AG09319 (cell line): ENCODE results near the gene ZSCAN2.
"Not testable (repeated sequence)": the region's sequence is repeated elsewhere in the genome, so short reads cannot be mapped to it uniquely, and the experiment has no call there.

Experiments
- DNase-seq: peaks from one replicate; pipeline ENCODE4 v3.0.0-alpha.2; 2010; ENCODE audit warnings: low read depth; ENCODE audit errors: extremely low read depth
- TF ChIP-seq, protein P1 (sequence below): IDR thresholded peaks from 2 replicates; pipeline ENCODE4 v1.5.1; 2011; ENCODE audit warnings: low read depth, mild to moderate bottlenecking, inconsistent platforms, low read length, moderate library complexity

Gene ZSCAN2

DNA sequence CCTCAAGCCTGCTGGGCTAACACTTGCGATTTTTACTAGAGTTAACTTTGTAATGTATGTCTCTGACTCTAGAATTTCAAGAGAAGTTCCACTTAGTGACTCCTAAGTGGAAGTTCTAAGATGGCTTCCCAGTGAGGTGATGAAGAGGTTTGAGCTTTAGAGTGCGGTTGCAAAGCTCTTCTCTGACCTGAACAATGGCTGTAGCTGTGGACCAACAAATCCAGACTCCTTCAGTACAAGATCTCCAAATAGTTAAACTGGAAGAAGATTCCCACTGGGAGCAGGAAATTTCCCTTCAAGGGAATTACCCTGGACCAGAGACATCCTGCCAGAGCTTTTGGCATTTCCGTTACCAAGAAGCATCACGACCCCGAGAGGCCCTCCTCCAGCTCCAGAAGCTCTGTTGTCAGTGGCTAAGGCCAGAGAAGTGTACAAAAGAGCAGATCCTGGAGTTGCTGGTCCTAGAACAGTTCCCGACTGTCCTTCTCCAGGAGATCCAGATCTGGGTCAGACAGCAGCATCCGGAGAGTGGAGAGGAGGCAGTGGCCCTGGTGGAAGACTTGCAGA lies 31.0 kb downstream of the ZSCAN2 start:
- no peak for DNase-seq
- TF ChIP-seq, protein P1, sequence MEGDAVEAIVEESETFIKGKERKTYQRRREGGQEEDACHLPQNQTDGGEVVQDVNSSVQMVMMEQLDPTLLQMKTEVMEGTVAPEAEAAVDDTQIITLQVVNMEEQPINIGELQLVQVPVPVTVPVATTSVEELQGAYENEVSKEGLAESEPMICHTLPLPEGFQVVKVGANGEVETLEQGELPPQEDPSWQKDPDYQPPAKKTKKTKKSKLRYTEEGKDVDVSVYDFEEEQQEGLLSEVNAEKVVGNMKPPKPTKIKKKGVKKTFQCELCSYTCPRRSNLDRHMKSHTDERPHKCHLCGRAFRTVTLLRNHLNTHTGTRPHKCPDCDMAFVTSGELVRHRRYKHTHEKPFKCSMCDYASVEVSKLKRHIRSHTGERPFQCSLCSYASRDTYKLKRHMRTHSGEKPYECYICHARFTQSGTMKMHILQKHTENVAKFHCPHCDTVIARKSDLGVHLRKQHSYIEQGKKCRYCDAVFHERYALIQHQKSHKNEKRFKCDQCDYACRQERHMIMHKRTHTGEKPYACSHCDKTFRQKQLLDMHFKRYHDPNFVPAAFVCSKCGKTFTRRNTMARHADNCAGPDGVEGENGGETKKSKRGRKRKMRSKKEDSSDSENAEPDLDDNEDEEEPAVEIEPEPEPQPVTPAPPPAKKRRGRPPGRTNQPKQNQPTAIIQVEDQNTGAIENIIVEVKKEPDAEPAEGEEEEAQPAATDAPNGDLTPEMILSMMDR, result no peak

- peak; percentile 35 for DNase-seq
- TF ChIP-seq, protein P1, result no peak
These were observed 32.8 kb downstream of the ZSCAN2 start for GRCh38 chr15:84633311-84634227.

GRCh38 chr15:84634228-84634837 lies 33.5 kb downstream of the ZSCAN2 start:
- TF ChIP-seq, protein P1, result no peak
- no peak for DNase-seq

DNA sequence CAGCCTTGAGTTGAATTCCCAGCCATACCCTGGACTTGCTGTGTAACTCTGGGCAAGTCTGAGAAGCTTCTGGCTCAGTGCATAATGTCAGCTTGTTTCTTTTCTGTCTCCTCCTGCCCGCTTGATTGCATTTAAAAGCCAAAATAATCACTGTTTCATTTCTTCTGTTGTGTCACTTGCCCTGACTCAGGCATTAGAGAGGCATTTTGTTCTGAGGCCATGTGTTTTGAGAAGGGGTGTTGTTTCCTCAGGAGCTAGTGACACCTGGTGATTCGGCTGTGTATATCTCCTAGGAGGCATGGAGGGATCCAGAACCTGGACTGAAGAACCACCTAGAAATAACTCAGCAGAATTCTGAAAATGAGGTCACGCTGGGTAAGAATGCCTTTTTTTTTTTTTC lies 37.3 kb downstream of the ZSCAN2 start:
- TF ChIP-seq, protein P1, result no peak
- no peak for DNase-seq

DNA sequence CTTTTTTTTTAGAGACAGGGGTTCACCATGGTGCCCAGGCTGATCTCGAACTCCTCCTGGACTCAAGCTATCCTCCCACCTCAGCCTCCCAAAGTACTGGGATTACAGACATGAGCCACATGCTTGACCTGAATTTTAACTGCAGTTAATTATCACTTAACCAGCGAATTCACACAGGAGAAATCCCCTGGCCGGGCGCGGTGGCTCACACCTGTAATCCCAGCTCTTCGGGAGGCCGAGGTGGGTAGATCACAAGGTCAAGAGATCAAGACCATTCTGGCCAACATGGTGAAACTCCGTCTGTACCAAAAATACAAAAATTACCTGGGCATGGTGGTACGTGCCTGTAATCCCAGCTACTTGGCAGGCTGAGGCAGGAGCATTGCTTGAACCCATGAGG lies 41.1 kb downstream of the ZSCAN2 start:
- not testable (repeated sequence) for DNase-seq

DNA sequence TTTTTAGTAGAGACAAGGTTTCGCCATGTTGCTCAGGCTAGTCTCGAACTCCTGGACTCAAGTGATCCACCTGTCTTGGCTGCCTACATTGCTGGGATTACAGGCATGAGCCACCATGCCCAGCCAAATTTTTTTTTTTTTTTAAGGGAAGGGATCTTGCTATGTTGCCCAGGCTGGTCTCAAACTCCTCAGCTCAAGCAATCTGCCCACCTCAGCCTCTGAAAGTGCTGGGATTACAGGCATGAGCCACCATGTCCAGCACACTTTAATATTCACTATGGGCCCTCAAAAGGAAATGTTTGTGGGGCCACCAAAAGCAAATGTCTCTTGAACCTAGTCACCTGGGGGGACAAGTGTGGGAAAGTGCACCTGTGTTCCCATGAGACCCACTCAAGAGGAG lies 41.8 kb downstream of the ZSCAN2 start:
- not testable (repeated sequence) for DNase-seq

DNA sequence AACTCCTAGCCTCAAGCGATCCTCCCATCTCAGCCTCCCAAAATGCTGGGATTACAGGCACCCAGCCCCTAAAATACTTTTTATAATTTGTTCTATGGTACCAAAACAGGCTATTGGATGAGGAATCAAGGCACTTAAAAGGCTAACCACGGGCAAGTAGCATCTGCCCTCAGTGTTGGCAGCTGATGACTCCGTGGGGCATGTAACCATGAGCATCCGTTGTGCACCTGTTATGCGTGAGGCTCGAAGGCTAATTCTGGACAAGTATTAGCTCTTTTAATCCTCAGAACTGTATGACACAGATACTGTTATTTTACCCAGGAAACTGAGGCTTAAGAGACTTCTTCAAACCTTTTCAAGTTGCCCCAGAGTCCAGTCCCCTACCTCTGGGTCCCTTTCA lies 43.0 kb downstream of the ZSCAN2 start:
- DNase-seq, result no peak
- TF ChIP-seq, protein P1, result no peak

- no peak for DNase-seq
- TF ChIP-seq, protein P1, result no peak
These were observed 44.7 kb downstream of the ZSCAN2 start for GRCh38 chr15:84645496-84645895.
